GM12892 (cell line): ENCODE measurements around the gene FABP6.

Experiments used
- POLR2A ChIP-seq: IDR thresholded peaks from 2 replicates; pipeline ENCODE4 v1.6.1; 2011; ENCODE audit warnings: low read depth, low read length, control low read depth
- POLR2AphosphoS5 ChIP-seq: IDR thresholded peaks from 2 replicates; pipeline ENCODE4 v1.6.1; 2011; ENCODE audit warnings: low read depth, low read length, control low read depth

DNA sequence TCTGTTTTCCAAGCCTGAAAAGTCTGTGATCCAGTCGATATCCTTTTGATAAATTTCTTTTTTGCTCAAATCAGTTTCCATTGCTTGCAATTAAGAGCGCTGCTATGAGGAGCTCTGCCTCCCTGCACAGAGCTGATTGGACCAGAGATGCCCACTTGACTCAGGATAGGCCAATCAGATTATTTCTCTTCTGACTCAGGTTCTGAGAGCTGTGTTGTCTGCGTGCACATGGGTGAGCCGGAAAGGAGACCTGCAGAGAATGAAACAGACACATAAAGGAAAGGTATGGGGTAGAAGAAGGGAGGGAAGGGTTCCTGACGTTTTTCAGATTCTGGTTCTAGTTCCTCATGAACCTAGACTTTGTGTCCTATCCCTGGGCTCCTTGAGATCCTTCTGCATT is 15.8 kb upstream of the FABP6 start:
- TF ChIP-seq POLR2AphosphoS5 (no peak), POLR2A (no peak)
